ENCODE results near the gene DEFB110. TPM values are rescaled to one million over a fixed set of nuclear protein-coding genes. Genes with fewer than 3 reads are reported as not detected.

DEFB110 gene
- total and polyA plus RNA-seq, 12 donors: not detected

DNA sequence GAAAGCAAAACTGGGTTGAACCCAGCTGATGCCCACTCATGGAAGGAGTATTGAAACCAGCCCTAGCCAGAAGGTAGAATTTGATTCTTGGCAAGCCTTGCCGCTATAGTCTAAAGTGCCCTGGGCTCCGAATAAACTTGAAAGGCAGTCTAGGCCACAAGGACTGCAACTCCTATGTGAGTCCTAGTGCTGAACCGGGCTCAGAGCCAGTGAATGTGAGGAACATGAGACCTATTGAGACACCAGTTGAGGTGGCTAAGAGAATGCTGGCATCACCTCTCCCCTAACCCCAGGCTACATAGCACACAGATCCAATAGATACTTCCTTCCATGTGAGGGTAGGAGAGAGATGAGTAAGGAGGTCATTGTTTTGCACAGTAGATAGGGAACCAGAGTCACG lies 3.5 kb upstream of the DEFB110 start:
- no peak overlapping the region for H3K4me3 ChIP-seq
- no peak for DNase-seq
- no peaks in the 10 kb centered on the region for H3K36me3 ChIP-seq (replicated peaks in 1 of 2)
- intact Hi-C loops (cut with DNase I): no loop called here
- H3K27ac ChIP-seq: no peak overlapping the region
- H3K27me3 ChIP-seq: no peaks in the 10 kb centered on the region
- TF ChIP-seq POLR2A (IDR thresholded peaks at IDR 0.05): no peak
- TF ChIP-seq, protein P1, sequence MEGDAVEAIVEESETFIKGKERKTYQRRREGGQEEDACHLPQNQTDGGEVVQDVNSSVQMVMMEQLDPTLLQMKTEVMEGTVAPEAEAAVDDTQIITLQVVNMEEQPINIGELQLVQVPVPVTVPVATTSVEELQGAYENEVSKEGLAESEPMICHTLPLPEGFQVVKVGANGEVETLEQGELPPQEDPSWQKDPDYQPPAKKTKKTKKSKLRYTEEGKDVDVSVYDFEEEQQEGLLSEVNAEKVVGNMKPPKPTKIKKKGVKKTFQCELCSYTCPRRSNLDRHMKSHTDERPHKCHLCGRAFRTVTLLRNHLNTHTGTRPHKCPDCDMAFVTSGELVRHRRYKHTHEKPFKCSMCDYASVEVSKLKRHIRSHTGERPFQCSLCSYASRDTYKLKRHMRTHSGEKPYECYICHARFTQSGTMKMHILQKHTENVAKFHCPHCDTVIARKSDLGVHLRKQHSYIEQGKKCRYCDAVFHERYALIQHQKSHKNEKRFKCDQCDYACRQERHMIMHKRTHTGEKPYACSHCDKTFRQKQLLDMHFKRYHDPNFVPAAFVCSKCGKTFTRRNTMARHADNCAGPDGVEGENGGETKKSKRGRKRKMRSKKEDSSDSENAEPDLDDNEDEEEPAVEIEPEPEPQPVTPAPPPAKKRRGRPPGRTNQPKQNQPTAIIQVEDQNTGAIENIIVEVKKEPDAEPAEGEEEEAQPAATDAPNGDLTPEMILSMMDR (IDR thresholded peaks at IDR 0.05): no peak
- WGBS, 4 donors: 84 to 96% (median 91%) methylated on average over 3 to 4 of the region's 4 CpGs
- no peaks in the 10 kb centered on the region for H3K9me3 ChIP-seq (replicated peaks in 1 of 3)
- H3K4me1 ChIP-seq (replicated peaks in 1 of 2): no peaks in the 10 kb centered on the region

DNA sequence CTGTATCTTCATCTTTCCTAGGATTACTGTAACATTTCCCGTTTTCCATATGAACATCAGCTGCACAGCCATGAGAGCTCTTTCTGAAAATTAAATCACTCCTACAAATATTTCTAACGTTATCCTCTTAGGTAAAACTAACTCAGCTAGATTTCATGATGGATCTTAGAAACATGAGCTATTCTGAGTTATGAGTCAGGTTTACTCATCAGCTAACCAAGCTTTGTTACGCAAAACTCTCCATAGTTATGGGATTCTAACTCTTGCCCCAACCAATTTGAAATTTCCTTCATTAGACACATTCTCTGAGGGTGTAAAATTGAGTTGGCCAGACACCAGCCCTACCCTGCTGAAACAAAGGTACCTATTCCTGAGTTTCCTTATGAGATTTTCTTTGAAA lies 14.0 kb downstream of the DEFB110 start:
- Histone ChIP-seq H3K4me3 (no peak overlapping the region), H3K36me3 (replicated peaks in 1 of 2) (no peaks in the 10 kb centered on the region), H3K4me1 (replicated peaks in 1 of 2) (no peaks in the 10 kb centered on the region), H3K9me3 (replicated peaks in 1 of 3) (no peaks in the 10 kb centered on the region), H3K27me3 (no peaks in the 10 kb centered on the region), H3K27ac (no peak overlapping the region)
- TF ChIP-seq POLR2A (IDR thresholded peaks at IDR 0.05): no peak
- TF ChIP-seq, protein P1 (IDR thresholded peaks at IDR 0.05): no peak
- no peak for DNase-seq
- intact Hi-C loops (cut with DNase I): no loop called here
- 73 to 80% (median 76%) methylated on average over 3 of the region's 3 CpGs for WGBS, 4 donors

DNA sequence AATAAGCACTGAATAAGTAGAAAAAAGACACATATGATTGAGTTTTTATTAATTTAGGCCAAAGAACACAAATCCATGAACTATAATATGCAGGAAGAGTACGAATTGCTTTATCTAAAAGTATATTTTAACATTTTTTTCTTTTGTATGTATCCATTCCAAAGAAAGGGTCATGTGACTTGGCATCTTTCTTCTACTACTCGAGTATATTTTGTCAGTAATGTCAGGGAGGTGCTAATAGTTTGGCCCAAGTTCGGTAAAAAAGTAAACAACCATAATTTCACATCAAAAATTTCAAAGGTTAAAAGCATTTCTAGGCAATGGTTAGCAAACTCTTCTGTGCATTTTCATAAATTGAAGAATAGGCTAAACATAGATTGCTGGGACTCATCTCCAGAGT lies 18.7 kb downstream of the DEFB110 start:
- WGBS, 4 donors: 55 to 67% (median 57%) methylated on average over 3 of the region's 3 CpGs
- TF ChIP-seq, protein P1 (IDR thresholded peaks at IDR 0.05): no peak
- no peak for TF ChIP-seq POLR2A (IDR thresholded peaks at IDR 0.05)
- H3K27ac ChIP-seq: no peak overlapping the region

DNA sequence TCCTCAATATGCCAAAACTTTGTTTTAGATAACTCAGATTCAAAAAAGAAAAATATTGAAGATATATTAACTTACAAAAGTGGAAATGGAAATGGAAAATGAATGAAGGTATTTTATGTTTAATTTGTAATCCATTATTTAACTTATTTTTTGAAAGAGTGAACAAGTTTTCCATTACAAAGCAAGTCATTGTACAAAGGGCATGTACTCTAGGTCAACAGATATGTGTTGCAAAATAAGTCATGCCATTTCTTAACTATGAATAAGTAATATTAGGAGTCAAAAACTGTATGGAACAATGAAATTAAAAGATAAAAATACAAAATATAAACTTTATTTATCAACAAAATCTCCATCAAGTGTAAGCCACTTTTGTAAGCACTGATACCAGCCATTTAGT lies 26.5 kb downstream of the DEFB110 start:
- Histone ChIP-seq H3K4me3 (no peak overlapping the region), H3K27me3 (no peaks in the 10 kb centered on the region), H3K4me1 (replicated peaks in 1 of 2) (no peaks in the 10 kb centered on the region), H3K9me3 (replicated peaks in 1 of 3) (no peaks in the 10 kb centered on the region), H3K36me3 (replicated peaks in 1 of 2) (no peaks in the 10 kb centered on the region), H3K27ac (no peak overlapping the region)
- TF ChIP-seq, protein P1 (IDR thresholded peaks at IDR 0.05): no peak
- intact Hi-C loops (cut with DNase I): no loop called here
- no peak for DNase-seq

More for the DNA sequence above, 18.7 kb downstream of the DEFB110 start:
- no peak for DNase-seq
- H3K4me1 ChIP-seq (replicated peaks in 1 of 2): no peaks in the 10 kb centered on the region
- H3K27me3 ChIP-seq: no peaks in the 10 kb centered on the region
- H3K4me3 ChIP-seq: no peak overlapping the region
- no peaks in the 10 kb centered on the region for H3K9me3 ChIP-seq (replicated peaks in 1 of 3)
- no peaks in the 10 kb centered on the region for H3K36me3 ChIP-seq (replicated peaks in 1 of 2)
- intact Hi-C loops (cut with DNase I): no loop called here

Data from adrenal gland (tissue), 12 donors.